AG04450 (cell line): ENCODE measurements around the gene ADAMTS16. TPM values are rescaled to one million over a fixed set of nuclear protein-coding genes. Genes with fewer than 3 reads are reported as not detected.

Experiments used
- CTCF ChIA-PET: fragments of 300-600, 350-600 bp; formaldehyde crosslinking; extraction: SDS; loops from one replicate; lab custom pipeline; 2022; ENCODE audit warnings: antibody characterized with exemption, inconsistent platforms; lab: Charles Lee
- POLR2A ChIA-PET: fragments of 350-600 bp; formaldehyde crosslinking; extraction: SDS; loops from one replicate; lab custom pipeline; 2021; ENCODE audit warnings: antibody characterized with exemption, inconsistent platforms; lab: Yijun Ruan, JAX
- DNase-seq: peaks from one replicate; pipeline ENCODE4 v3.0.0-alpha.2; 2011; ENCODE audit warnings: low read depth, low spot score
- H3K27ac ChIP-seq: one replicate; pipeline ENCODE4 v1.5.1; 2012; ENCODE audit warnings: low read depth, low read length, control low read depth
- H3K27me3 ChIP-seq: one replicate; pipeline ENCODE4 v1.6.0; 2012; ENCODE audit warnings: low read length; ENCODE audit not compliant: control insufficient read depth, insufficient read depth
- H3K4me3 ChIP-seq: 2 replicates; pipeline ENCODE4 v1.5.1; 2011; ENCODE audit warnings: mild to moderate bottlenecking, low read depth, low read length, control low read depth
- H3K9me3 ChIP-seq: 2 replicates; pipeline ENCODE4 v1.5.1; 2012; ENCODE audit warnings: low read length; ENCODE audit not compliant: control insufficient read depth, insufficient read depth
- polyA plus RNA-seq: library from polyadenylated mRNA; depleted of rRNA; stranded (reverse); fragments of >200 nt; gene quantifications from 2 replicates; pipeline ENCODE4 v1.2.3, GENCODE V29; 2011
- TF ChIP-seq, protein P1 (sequence below): IDR thresholded peaks from 2 replicates; pipeline ENCODE4 v1.5.1; 2011; ENCODE audit warnings: low read depth, low read length, control low read depth, inconsistent platforms

ADAMTS16 gene
- polyA plus RNA-seq, 1 experiment = 0.04 TPM

GRCh38 chr5:5344051-5344571 lies 204.0 kb downstream of the ADAMTS16 start:
- H3K9me3 ChIP-seq = peaks cover 11% of the 10 kb centered on the region
- H3K4me3 ChIP-seq = no peak overlapping the region
- ChIA-PET CTCF (no interaction called here), POLR2A (no interaction called here)
- no peaks in the 10 kb centered on the region for H3K27me3 ChIP-seq
- TF ChIP-seq, protein P1, sequence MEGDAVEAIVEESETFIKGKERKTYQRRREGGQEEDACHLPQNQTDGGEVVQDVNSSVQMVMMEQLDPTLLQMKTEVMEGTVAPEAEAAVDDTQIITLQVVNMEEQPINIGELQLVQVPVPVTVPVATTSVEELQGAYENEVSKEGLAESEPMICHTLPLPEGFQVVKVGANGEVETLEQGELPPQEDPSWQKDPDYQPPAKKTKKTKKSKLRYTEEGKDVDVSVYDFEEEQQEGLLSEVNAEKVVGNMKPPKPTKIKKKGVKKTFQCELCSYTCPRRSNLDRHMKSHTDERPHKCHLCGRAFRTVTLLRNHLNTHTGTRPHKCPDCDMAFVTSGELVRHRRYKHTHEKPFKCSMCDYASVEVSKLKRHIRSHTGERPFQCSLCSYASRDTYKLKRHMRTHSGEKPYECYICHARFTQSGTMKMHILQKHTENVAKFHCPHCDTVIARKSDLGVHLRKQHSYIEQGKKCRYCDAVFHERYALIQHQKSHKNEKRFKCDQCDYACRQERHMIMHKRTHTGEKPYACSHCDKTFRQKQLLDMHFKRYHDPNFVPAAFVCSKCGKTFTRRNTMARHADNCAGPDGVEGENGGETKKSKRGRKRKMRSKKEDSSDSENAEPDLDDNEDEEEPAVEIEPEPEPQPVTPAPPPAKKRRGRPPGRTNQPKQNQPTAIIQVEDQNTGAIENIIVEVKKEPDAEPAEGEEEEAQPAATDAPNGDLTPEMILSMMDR = no peak
- no peak for DNase-seq
- no peak overlapping the region for H3K27ac ChIP-seq

GRCh38 chr5:5344606-5345005 lies 204.5 kb downstream of the ADAMTS16 start:
- POLR2A ChIA-PET = no interaction called here
- DNase-seq = no peak
- no peak overlapping the region for H3K4me3 ChIP-seq
- CTCF ChIA-PET = no interaction called here
- no peaks in the 10 kb centered on the region for H3K27me3 ChIP-seq
- peaks cover 16% of the 10 kb centered on the region for H3K9me3 ChIP-seq
- no peak overlapping the region for H3K27ac ChIP-seq
- TF ChIP-seq, protein P1 = no peak

DNA sequence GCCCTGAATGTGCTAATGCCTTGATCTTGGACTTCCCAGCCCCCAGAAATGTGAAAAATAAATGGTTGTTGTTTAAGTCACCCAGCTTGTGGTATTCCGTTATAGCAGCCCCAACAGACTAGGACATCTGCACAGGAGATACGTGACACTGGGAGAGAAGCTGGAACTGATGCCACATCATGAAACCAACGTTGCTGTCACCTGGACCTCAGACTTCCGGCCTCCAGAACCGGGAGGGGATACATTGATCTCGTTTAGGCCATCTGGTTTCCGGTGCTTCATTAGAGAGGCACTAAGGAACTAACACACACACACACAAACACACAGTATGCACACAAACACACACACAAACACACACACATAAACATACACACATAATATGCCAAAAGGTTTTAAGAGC lies 207.3 kb downstream of the ADAMTS16 start:
- ChIA-PET POLR2A (no interaction called here), CTCF (no interaction called here)
- Histone ChIP-seq H3K27me3 (no peaks in the 10 kb centered on the region), H3K27ac (no peak overlapping the region), H3K4me3 (no peak overlapping the region), H3K9me3 (peaks cover 21% of the 10 kb centered on the region)
- TF ChIP-seq, protein P1 = no peak
- DNase-seq = no peak

GRCh38 chr5:5348135-5348534 lies 208.0 kb downstream of the ADAMTS16 start:
- CTCF ChIA-PET = no interaction called here
- H3K4me3 ChIP-seq = no peak overlapping the region
- DNase-seq = no peak
- POLR2A ChIA-PET = no interaction called here
- TF ChIP-seq, protein P1 = no peak
- peaks cover 24% of the 10 kb centered on the region for H3K9me3 ChIP-seq
- H3K27me3 ChIP-seq = no peaks in the 10 kb centered on the region
- H3K27ac ChIP-seq = no peak overlapping the region

- H3K27ac ChIP-seq = no peak overlapping the region
- DNase-seq = no peak
- ChIA-PET POLR2A (no interaction called here), CTCF (no interaction called here)
- peaks cover 25% of the 10 kb centered on the region for H3K9me3 ChIP-seq
- TF ChIP-seq, protein P1 = no peak
- H3K27me3 ChIP-seq = no peaks in the 10 kb centered on the region
- H3K4me3 ChIP-seq = no peak overlapping the region
Measured at GRCh38 chr5:5348576-5348975, 208.4 kb downstream of the ADAMTS16 start.
